SK-N-SH (cell line): ENCODE data around the gene SLC12A7. TPM values are rescaled to one million over a fixed set of nuclear protein-coding genes. Genes with fewer than 3 reads are reported as not detected.
A peak's percentile ranks its signal among the peaks of the same experiment; 100 is the strongest.

Experiments
- CTCF ChIA-PET: fragments of 300-600, 350-600 bp; formaldehyde crosslinking; extraction: SDS; loops from one replicate; lab custom pipeline; 2021; lab: Yijun Ruan, JAX
- POLR2A ChIA-PET: fragments of 350-600 bp; sonication (Branson Sonifier 250); formaldehyde crosslinking; extraction: SDS; loops from one replicate; lab custom pipeline; 2020; ENCODE audit warnings: antibody characterized with exemption, inconsistent platforms; lab: Yijun Ruan, JAX
- DNase-seq: peaks from one replicate; pipeline ENCODE4 v3.0.0; 2012
- H2AFZ ChIP-seq: fragments of 200-600 bp; sonication (generic); 2 replicates; pipeline ENCODE4 v1.8.1; 2016; ENCODE audit warnings: antibody characterized with exemption, mild to moderate bottlenecking, low read depth
- H3F3A ChIP-seq: fragments of 200-600 bp; sonication (generic); replicated peaks from 2 replicates; pipeline ENCODE3; 2016; ENCODE audit warnings: antibody characterized with exemption, mild to moderate bottlenecking; ENCODE audit not compliant: insufficient read depth
- H3K27ac ChIP-seq, 2 experiments: fragments of 200-500 bp in 1 of 2; fragments of 200-600 bp in 1 of 2; sonication (Bioruptor generic) in 1 of 2; sonication (generic), shearing (Covaris generic) in 1 of 2; 2 replicates each; pipeline versions ENCODE4 v1.5.1 to v1.6.1; 2014 to 2016; ENCODE audit warnings: low read depth in 2 of 2, inconsistent platforms in 1 of 2, low read length in 1 of 2, mild to moderate bottlenecking in 1 of 2, mixed read lengths in 1 of 2
- H3K27me3 ChIP-seq: fragments of 200-600 bp; sonication (generic), shearing (Covaris generic); 2 replicates; pipeline ENCODE4 v1.6.1; 2016; ENCODE audit warnings: mixed run types; ENCODE audit not compliant: insufficient read depth
- H3K36me3 ChIP-seq, 2 experiments: fragments of 200-500 bp in 1 of 2; fragments of 200-600 bp in 1 of 2; sonication (Bioruptor generic) in 1 of 2; sonication (generic) in 1 of 2; replicated peaks in 1 of 2; 2 replicates each; pipeline versions ENCODE3 to v1.5.1; 2014 to 2016; ENCODE audit warnings: low read length in 1 of 2, mild to moderate bottlenecking in 1 of 2; ENCODE audit not compliant: insufficient read depth in 2 of 2, control insufficient read depth in 1 of 2
- H3K4me1 ChIP-seq, 2 experiments: fragments of 200-500 bp in 1 of 2; fragments of 200-600 bp in 1 of 2; sonication (Bioruptor generic) in 1 of 2; sonication (generic), shearing (Covaris generic) in 1 of 2; 2 replicates each; pipeline versions ENCODE4 v1.5.1 to v1.6.1; 2014 to 2016; ENCODE audit warnings: low read depth in 1 of 2, low read length in 1 of 2, mixed run types in 1 of 2; ENCODE audit not compliant: insufficient read depth in 2 of 2, control insufficient read depth in 1 of 2
- H3K4me2 ChIP-seq: fragments of 200-600 bp; sonication (generic), shearing (Covaris generic); 2 replicates; pipeline ENCODE4 v1.6.1; 2017; ENCODE audit warnings: mixed run types
- H3K4me3 ChIP-seq, 2 experiments: fragments of 200-500 bp in 1 of 2; fragments of 200-600 bp in 1 of 2; sonication (Bioruptor generic) in 1 of 2; sonication (generic), shearing (Covaris generic) in 1 of 2; 2 replicates each; pipeline versions ENCODE4 v1.5.1 to v1.8.1; 2014 to 2016; ENCODE audit warnings: low read depth in 2 of 2, inconsistent platforms in 1 of 2, low read length in 1 of 2, mild to moderate bottlenecking in 1 of 2, mixed read lengths in 1 of 2, moderate library complexity in 1 of 2
- H3K79me2 ChIP-seq: fragments of 200-600 bp; sonication (generic); 2 replicates; pipeline ENCODE4 v1.8.1; 2017; ENCODE audit warnings: mild to moderate bottlenecking; ENCODE audit not compliant: insufficient read depth
- H3K9ac ChIP-seq: fragments of 200-600 bp; sonication (generic); 2 replicates; pipeline ENCODE4 v1.6.1; 2017; ENCODE audit warnings: mixed run types
- H3K9me2 ChIP-seq: fragments of 200-600 bp; sonication (generic); 2 replicates; pipeline ENCODE4 v1.6.1; 2017; ENCODE audit warnings: mixed run types
- H3K9me3 ChIP-seq: fragments of 200-600 bp; sonication (generic); 2 replicates; pipeline ENCODE4 v1.6.1; 2017; ENCODE audit warnings: mixed run types, mild to moderate bottlenecking, moderate library complexity
- H4K20me1 ChIP-seq: fragments of 200-600 bp; sonication (generic); 2 replicates; pipeline ENCODE4 v1.6.1; 2017; ENCODE audit warnings: mild to moderate bottlenecking, mixed run types; ENCODE audit not compliant: insufficient read depth
- ELF1 ChIP-seq: IDR thresholded peaks from 2 replicates; pipeline ENCODE4 v1.4.0; 2012
- EP300 ChIP-seq, 2 experiments: IDR thresholded peaks; 2 replicates each; pipeline versions ENCODE4 v1.4.0 to v1.6.1; 2012; ENCODE audit warnings: borderline replicate concordance in 1 of 2, low read depth in 1 of 2, low read length in 1 of 2
- EZH2phosphoT487 ChIP-seq: fragments of 200-600 bp; sonication (generic); IDR thresholded peaks from 2 replicates; pipeline ENCODE4 v1.6.1; 2017; ENCODE audit warnings: low read depth, mixed run types, mild to moderate bottlenecking, antibody characterized with exemption, moderate library complexity, borderline replicate concordance
- FOSL2 ChIP-seq: IDR thresholded peaks from 2 replicates; pipeline ENCODE4 v1.4.0; 2012; ENCODE audit warnings: low read depth, mild to moderate bottlenecking, moderate library complexity, borderline replicate concordance
- FOXJ3 ChIP-seq: sonication (generic); formaldehyde crosslinking; IDR thresholded peaks from 2 replicates; pipeline ENCODE4 v1.5.1; 2020; ENCODE audit warnings: mild to moderate bottlenecking, missing genetic modification reagents
- FOXM1 ChIP-seq: IDR thresholded peaks from 2 replicates; pipeline ENCODE4 v1.4.0; 2012; ENCODE audit warnings: low read depth, mild to moderate bottlenecking
- NFIC ChIP-seq: IDR thresholded peaks from 2 replicates; pipeline ENCODE4 v1.4.0; 2012; ENCODE audit warnings: borderline replicate concordance
- PBX3 ChIP-seq: IDR thresholded peaks from 2 replicates; pipeline ENCODE4; 2012
- RCOR1 ChIP-seq: fragments of 150-350 bp; IDR thresholded peaks from 2 replicates; pipeline ENCODE4 v1.6.1; 2017; ENCODE audit warnings: antibody characterized with exemption, low read length
- REST ChIP-seq: IDR thresholded peaks from 2 replicates; pipeline ENCODE4 v1.6.1; 2012; ENCODE audit warnings: mild to moderate bottlenecking, low read depth, low read length, moderate library complexity
- RFX5 ChIP-seq: IDR thresholded peaks from 2 replicates; pipeline ENCODE4 v1.6.1; 2012; ENCODE audit warnings: mild to moderate bottlenecking, improper control_type of control experiment, low read length
- SMC3 ChIP-seq: IDR thresholded peaks from 2 replicates; pipeline ENCODE4 v1.6.1; 2012; ENCODE audit warnings: low read depth, low read length, improper control_type of control experiment
- TAF1 ChIP-seq: IDR thresholded peaks from 2 replicates; pipeline ENCODE4 v1.6.1; 2012; ENCODE audit warnings: low read depth, mild to moderate bottlenecking, low read length, moderate library complexity, borderline replicate concordance
- YY1 ChIP-seq: IDR thresholded peaks from 2 replicates; pipeline ENCODE4 v1.4.0; 2012; ENCODE audit warnings: low read depth, mild to moderate bottlenecking
- WGBS: methylation state at CpG from one replicate; pipeline ENCODE4 v1.1.6; 2017; ENCODE audit warnings: low lambda C conversion rate; 5-methylcytosine and 5-hydroxymethylcytosine counted together
- polyA plus RNA-seq, 3 experiments: library from polyadenylated mRNA; depleted of rRNA; stranded (reverse); fragments of >200 nt; gene quantifications; 2 replicates each; pipeline ENCODE4 v1.2.3, GENCODE V29; 2012
- TF ChIP-seq, protein P1 (sequence below): IDR thresholded peaks from 2 replicates; pipeline ENCODE4 v1.4.0; 2012; ENCODE audit warnings: low read depth, borderline replicate concordance

SLC12A7 gene
- polyA plus RNA-seq, 1 of the 3 experiments (the other 2 are of a cell fraction): 2.6 TPM

GRCh38 chr5:1156754-1157460 is 45.0 kb upstream of the SLC12A7 start (continued):
- TF ChIP-seq, protein P1, sequence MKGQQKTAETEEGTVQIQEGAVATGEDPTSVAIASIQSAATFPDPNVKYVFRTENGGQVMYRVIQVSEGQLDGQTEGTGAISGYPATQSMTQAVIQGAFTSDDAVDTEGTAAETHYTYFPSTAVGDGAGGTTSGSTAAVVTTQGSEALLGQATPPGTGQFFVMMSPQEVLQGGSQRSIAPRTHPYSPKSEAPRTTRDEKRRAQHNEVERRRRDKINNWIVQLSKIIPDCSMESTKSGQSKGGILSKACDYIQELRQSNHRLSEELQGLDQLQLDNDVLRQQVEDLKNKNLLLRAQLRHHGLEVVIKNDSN: no peak
- no peak for TF ChIP-seq FOSL2
- no peak for TF ChIP-seq RCOR1
- no peak for TF ChIP-seq NFIC
- TF ChIP-seq EZH2phosphoT487: no peak
- TF ChIP-seq FOXJ3: no peak
- TF ChIP-seq SMC3: no peak
- no peak for TF ChIP-seq PBX3
- TF ChIP-seq ELF1: no peak
- TF ChIP-seq FOXM1: no peak

- TF ChIP-seq YY1 (no peak), EP300 (IDR thresholded peaks at IDR 0.05; ENCODE audit: borderline replicate concordance in 1 of 2, low read depth in 1 of 2, low read length in 1 of 2) (no peak), PBX3 (no peak), REST (no peak), TAF1 (no peak), NFIC (no peak), FOXM1 (no peak), RFX5 (no peak)
- peaks cover 12% of the 10 kb centered on the region for H3K27me3 ChIP-seq
- no peak overlapping the region for H2AFZ ChIP-seq
- H3K36me3 ChIP-seq: no peaks in the 10 kb centered on the region
- no peak overlapping the region for H3K27ac ChIP-seq
- DNase-seq: peak; percentile 71
- no peaks in the 10 kb centered on the region for H3K9me2 ChIP-seq
- no peaks in the 10 kb centered on the region; a peak in 1 of 4 replicates for H3K4me1 ChIP-seq
- H3K9me3 ChIP-seq: no peaks in the 10 kb centered on the region
- H3K4me3 ChIP-seq: no peak overlapping the region
- 81% methylated on average over 4 of the region's 51 CpGs for WGBS
- no peaks in the 10 kb centered on the region for H3F3A ChIP-seq
- H4K20me1 ChIP-seq: 0 out of 2 replicates have a peak, but pooled peaks cover 5% of the 10 kb centered on the region
- no peak overlapping the region for H3K4me2 ChIP-seq
- no peak overlapping the region for H3K9ac ChIP-seq
- ChIA-PET CTCF (interaction anchor here (0.5 to 0.9 kb wide), 2 partner anchors 11 to 94 kb away, joined by 3 to 4 read pairs; no protein-coding TSS in a partner anchor), POLR2A (no interaction called here)
- H3K79me2 ChIP-seq: no peaks in the 10 kb centered on the region
Observed at GRCh38 chr5:1156033-1156753, 44.3 kb upstream of the SLC12A7 start.
